Kidney (tissue), 14 donors: ENCODE data around the gene BMP8B. TPM values are rescaled to one million over a fixed set of nuclear protein-coding genes. Genes with fewer than 3 reads are reported as not detected.
"Not testable (repeated sequence)": the region's sequence is repeated elsewhere in the genome, so short reads cannot be mapped to it uniquely, and the experiment has no call there.

ENCODE experiments used
- DNase-seq, 5 donors: peaks; one replicate each; pipeline ENCODE4 v3.0.0-alpha.2; 2013 to 2020
- FAIRE-seq: peaks from 2 replicates; lab custom pipeline; 2012; peaks lifted over from hg19 to GRCh38; lab: Jason Lieb, UNC
- H3K27ac ChIP-seq, 2 donors: one replicate each; pipeline ENCODE4 v1.7.0; 2013; ENCODE audit warnings: low read depth in 2 of 2, low read length in 2 of 2, inconsistent platforms in 1 of 2
- H3K27me3 ChIP-seq: one replicate; pipeline ENCODE4 v1.7.1; 2013; ENCODE audit warnings: low read length, inconsistent platforms; ENCODE audit not compliant: control insufficient read depth, insufficient read depth
- H3K36me3 ChIP-seq, 3 donors: one replicate each; pipeline versions ENCODE4 v1.7.0 to v1.7.1; 2013; ENCODE audit warnings: low read length in 3 of 3, control low read depth in 1 of 3, inconsistent platforms in 1 of 3; ENCODE audit not compliant: insufficient read depth in 3 of 3, control insufficient read depth in 2 of 3
- H3K4me1 ChIP-seq, 3 donors: one replicate each; pipeline versions ENCODE4 v1.7.0 to v1.7.1; 2013; ENCODE audit warnings: low read length in 3 of 3, inconsistent platforms in 1 of 3, low read depth in 1 of 3; ENCODE audit not compliant: control insufficient read depth in 2 of 3, insufficient read depth in 2 of 3
- H3K4me3 ChIP-seq, 3 donors: one replicate each; pipeline versions ENCODE4 v1.7.0 to v1.8.1; 2013; ENCODE audit warnings: low read length in 3 of 3, control low read depth in 1 of 3, inconsistent platforms in 1 of 3
- H3K9ac ChIP-seq, 3 donors: one replicate each; pipeline versions ENCODE4 v1.7.0 to v1.7.1; 2013; ENCODE audit warnings: low read length in 3 of 3, control low read depth in 1 of 3, inconsistent platforms in 1 of 3
- H3K9me3 ChIP-seq, 3 donors: one replicate each; pipeline versions ENCODE4 v1.7.0 to v1.7.1; 2013; ENCODE audit warnings: low read length in 3 of 3, control low read depth in 1 of 3, inconsistent platforms in 1 of 3; ENCODE audit not compliant: control insufficient read depth in 2 of 3, insufficient read depth in 1 of 3
- CTCF ChIP-seq: IDR thresholded peaks from 3 replicates; pipeline ENCODE4 v1.5.1; 2012; ENCODE audit warnings: mild to moderate bottlenecking, moderate library complexity, borderline replicate concordance; ENCODE audit not compliant: insufficient read depth; ENCODE audit errors: extremely low read depth
- intact Hi-C: fragments of 100-400 bp; cut with DNase I; formaldehyde crosslinking; loops from one replicate; pipeline ENCODE4 v1.11.1; 2022
- polyA plus RNA-seq: library from polyadenylated mRNA; stranded (reverse); fragments of 350-450 nt; fragmentation: Illumina TruSeq; extraction: RNeasy Lipid Tissue Mini Kit (QIAGEN cat#74804); gene quantifications from one replicate; pipeline ENCODE4 v1.2.3, GENCODE V29; 2014; ENCODE audit warnings: low read depth, low replicate concordance; ENCODE audit not compliant: insufficient read depth
- total RNA-seq: library from RNA; stranded (reverse); fragmentation: NEBNext Ultra II Directional; extraction: Animal tissue kit (Norgen Biotek cat#: 25700); gene quantifications from one replicate; pipeline ENCODE4 v1.2.1, GENCODE V29; 2021
- donor health status: control.
- donor health status: control.
- donor health status: control.
- donor health status: control.
- donor health status: control.
- donor health status: DM: yes; HTN: yes; CAD: no.
- donor health status: Normal renal cell carcinoma (clear cell type).

The BMP8B gene
- total and polyA plus RNA-seq, 2 donors from 2014 or later, result 0.34 to 4.9 TPM

GRCh38 chr1:39819091-39819812, 30.6 kb upstream of the BMP8B start:
- Histone ChIP-seq H3K27me3 (no peaks in the 10 kb centered on the region), H3K36me3 (no peaks in the 10 kb centered on the region), H3K4me3 (no peak overlapping the region), H3K9me3 (no peaks in the 10 kb centered on the region), H3K27ac (no peak overlapping the region), H3K9ac (no peak overlapping the region), H3K4me1 (no peaks in the 10 kb centered on the region)
- TF ChIP-seq CTCF, result no peak
- FAIRE-seq, result no peak
- intact Hi-C loops, result loop anchor here (5.0 kb wide), 1 partner anchor 153 kb away; no protein-coding TSS in a partner anchor
- DNase-seq, result no peak

- no peak for DNase-seq
- no peaks in the 10 kb centered on the region for H3K27me3 ChIP-seq
- no peaks in the 10 kb centered on the region for H3K9me3 ChIP-seq
- intact Hi-C loops, result loop anchor here (5.0 kb wide), 1 partner anchor 154 kb away; no protein-coding TSS in a partner anchor
- no peak for FAIRE-seq
- TF ChIP-seq CTCF, result no peak
- no peaks in the 10 kb centered on the region for H3K4me1 ChIP-seq
- H3K4me3 ChIP-seq, result no peak overlapping the region
- no peaks in the 10 kb centered on the region for H3K36me3 ChIP-seq
- no peak overlapping the region for H3K9ac ChIP-seq
- H3K27ac ChIP-seq, result no peak overlapping the region
Observed at GRCh38 chr1:39818482-39818881, 29.8 kb upstream of the BMP8B start.

GRCh38 chr1:39817091-39817932, 28.6 kb upstream of the BMP8B start:
- not testable (repeated sequence) for H3K4me3 ChIP-seq, H3K4me1 ChIP-seq, H3K36me3 ChIP-seq, H3K9me3 ChIP-seq, H3K9ac ChIP-seq, FAIRE-seq, H3K27me3 ChIP-seq, H3K27ac ChIP-seq
- intact Hi-C loops, result loop anchor here (5.0 kb wide), 1 partner anchor 155 kb away; no protein-coding TSS in a partner anchor
- peak; percentile 41 to 91 (median 64) for DNase-seq
